ENCODE data around the gene STAT2. TPM values are rescaled to one million over a fixed set of nuclear protein-coding genes. Genes with fewer than 3 reads are reported as not detected.
A peak's percentile ranks its signal among the peaks of the same experiment; 100 is the strongest.

Gene STAT2
- total and polyA plus RNA-seq, 2 donors (not counting 1 experiment from before 2014, with no cell fraction given): 148 to 368 TPM

GRCh38 chr12:56298828-56299227, 61.1 kb downstream of the STAT2 start:
- Histone ChIP-seq H2AFZ (ENCODE audit: low read length) (no peak overlapping the region), H4K20me1 (ENCODE audit: control insufficient read depth, extremely low read depth, insufficient read depth, low read length) (no peaks in the 10 kb centered on the region), H3K27me3 (ENCODE audit: control insufficient read depth, insufficient read depth, low read length) (no peaks in the 10 kb centered on the region), H3K9me3 (ENCODE audit: control insufficient read depth, insufficient read depth, low read depth, low read length) (no peaks in the 10 kb centered on the region), H3K79me2 (ENCODE audit: control insufficient read depth, insufficient read depth, low read length) (peaks cover 56% of the 10 kb centered on the region), H3K27ac (ENCODE audit: insufficient read depth, low read length) (no peak overlapping the region), H3K4me1 (ENCODE audit: control insufficient read depth, extremely low read depth, insufficient read depth, low read length) (peaks cover 9% of the 10 kb centered on the region), H3K4me2 (ENCODE audit: extremely low read depth, insufficient read depth, low read length) (peak overlapping the region; percentile 77), H3K4me3 (replicated peaks in 1 of 4; ENCODE audit: control extremely low read depth in 1 of 4, insufficient read depth in 1 of 4, low read depth in 3 of 4, low read length in 4 of 4) (peak overlapping the region; percentile 66 to 98 (median 86)), H3K36me3 (ENCODE audit: control insufficient read depth, insufficient read depth, low read length) (no peaks in the 10 kb centered on the region), H3K9ac (ENCODE audit: insufficient read depth, low read length) (no peak overlapping the region)
- TF ChIP-seq EZH2 (IDR thresholded peaks at IDR 0.05; ENCODE audit: low read length, missing control alignments): no peak
- no peak for TF ChIP-seq CTCF (conservative IDR thresholded peaks at IDR 0.05 in 1 of 2, IDR thresholded peaks at IDR 0.05 in 1 of 2; ENCODE audit: low read depth in 1 of 2, low read length in 2 of 2)
- DNase-seq (ENCODE audit: low read depth in 2 of 2): no peak

GRCh38 chr12:56297400-56297799, 62.5 kb downstream of the STAT2 start:
- Histone ChIP-seq H3K9ac (ENCODE audit: insufficient read depth, low read length) (no peak overlapping the region), H2AFZ (ENCODE audit: low read length) (no peak overlapping the region), H3K4me3 (replicated peaks in 1 of 4; ENCODE audit: control extremely low read depth in 1 of 4, insufficient read depth in 1 of 4, low read depth in 3 of 4, low read length in 4 of 4) (no peak overlapping the region), H3K4me1 (ENCODE audit: control insufficient read depth, extremely low read depth, insufficient read depth, low read length) (peaks cover 9% of the 10 kb centered on the region), H3K27me3 (ENCODE audit: control insufficient read depth, insufficient read depth, low read length) (no peaks in the 10 kb centered on the region), H3K79me2 (ENCODE audit: control insufficient read depth, insufficient read depth, low read length) (peaks cover 65% of the 10 kb centered on the region), H4K20me1 (ENCODE audit: control insufficient read depth, extremely low read depth, insufficient read depth, low read length) (no peaks in the 10 kb centered on the region), H3K27ac (ENCODE audit: insufficient read depth, low read length) (no peak overlapping the region), H3K4me2 (ENCODE audit: extremely low read depth, insufficient read depth, low read length) (no peak overlapping the region), H3K36me3 (ENCODE audit: control insufficient read depth, insufficient read depth, low read length) (peaks cover 2% of the 10 kb centered on the region), H3K9me3 (ENCODE audit: control insufficient read depth, insufficient read depth, low read depth, low read length) (no peaks in the 10 kb centered on the region)
- TF ChIP-seq EZH2 (IDR thresholded peaks at IDR 0.05; ENCODE audit: low read length, missing control alignments): no peak
- no peak for TF ChIP-seq CTCF (conservative IDR thresholded peaks at IDR 0.05 in 1 of 2, IDR thresholded peaks at IDR 0.05 in 1 of 2; ENCODE audit: low read depth in 1 of 2, low read length in 2 of 2)
- DNase-seq (ENCODE audit: low read depth in 2 of 2): no peak

- Histone ChIP-seq H3K27ac (ENCODE audit: insufficient read depth, low read length) (no peak overlapping the region), H3K4me3 (replicated peaks in 1 of 4; ENCODE audit: control extremely low read depth in 1 of 4, insufficient read depth in 1 of 4, low read depth in 3 of 4, low read length in 4 of 4) (peak overlapping the region in 1 of 4 experiments; percentile 8), H3K27me3 (ENCODE audit: control insufficient read depth, insufficient read depth, low read length) (no peaks in the 10 kb centered on the region), H3K4me1 (ENCODE audit: control insufficient read depth, extremely low read depth, insufficient read depth, low read length) (peaks cover 9% of the 10 kb centered on the region), H3K9ac (ENCODE audit: insufficient read depth, low read length) (no peak overlapping the region), H3K9me3 (ENCODE audit: control insufficient read depth, insufficient read depth, low read depth, low read length) (no peaks in the 10 kb centered on the region), H3K36me3 (ENCODE audit: control insufficient read depth, insufficient read depth, low read length) (peaks cover 5% of the 10 kb centered on the region), H2AFZ (ENCODE audit: low read length) (no peak overlapping the region), H4K20me1 (ENCODE audit: control insufficient read depth, extremely low read depth, insufficient read depth, low read length) (no peaks in the 10 kb centered on the region), H3K4me2 (ENCODE audit: extremely low read depth, insufficient read depth, low read length) (no peak overlapping the region), H3K79me2 (ENCODE audit: control insufficient read depth, insufficient read depth, low read length) (peaks cover 74% of the 10 kb centered on the region)
- TF ChIP-seq CTCF (conservative IDR thresholded peaks at IDR 0.05 in 1 of 2, IDR thresholded peaks at IDR 0.05 in 1 of 2; ENCODE audit: low read depth in 1 of 2, low read length in 2 of 2) (no peak), EZH2 (IDR thresholded peaks at IDR 0.05; ENCODE audit: low read length, missing control alignments) (no peak)
- DNase-seq (ENCODE audit: low read depth in 2 of 2): no peak
Observed at GRCh38 chr12:56296295-56296694, 63.6 kb downstream of the STAT2 start.

Measured in fibroblast of lung (primary cell).